Measurements from ENCODE around the gene OSM.

Gene OSM

DNA sequence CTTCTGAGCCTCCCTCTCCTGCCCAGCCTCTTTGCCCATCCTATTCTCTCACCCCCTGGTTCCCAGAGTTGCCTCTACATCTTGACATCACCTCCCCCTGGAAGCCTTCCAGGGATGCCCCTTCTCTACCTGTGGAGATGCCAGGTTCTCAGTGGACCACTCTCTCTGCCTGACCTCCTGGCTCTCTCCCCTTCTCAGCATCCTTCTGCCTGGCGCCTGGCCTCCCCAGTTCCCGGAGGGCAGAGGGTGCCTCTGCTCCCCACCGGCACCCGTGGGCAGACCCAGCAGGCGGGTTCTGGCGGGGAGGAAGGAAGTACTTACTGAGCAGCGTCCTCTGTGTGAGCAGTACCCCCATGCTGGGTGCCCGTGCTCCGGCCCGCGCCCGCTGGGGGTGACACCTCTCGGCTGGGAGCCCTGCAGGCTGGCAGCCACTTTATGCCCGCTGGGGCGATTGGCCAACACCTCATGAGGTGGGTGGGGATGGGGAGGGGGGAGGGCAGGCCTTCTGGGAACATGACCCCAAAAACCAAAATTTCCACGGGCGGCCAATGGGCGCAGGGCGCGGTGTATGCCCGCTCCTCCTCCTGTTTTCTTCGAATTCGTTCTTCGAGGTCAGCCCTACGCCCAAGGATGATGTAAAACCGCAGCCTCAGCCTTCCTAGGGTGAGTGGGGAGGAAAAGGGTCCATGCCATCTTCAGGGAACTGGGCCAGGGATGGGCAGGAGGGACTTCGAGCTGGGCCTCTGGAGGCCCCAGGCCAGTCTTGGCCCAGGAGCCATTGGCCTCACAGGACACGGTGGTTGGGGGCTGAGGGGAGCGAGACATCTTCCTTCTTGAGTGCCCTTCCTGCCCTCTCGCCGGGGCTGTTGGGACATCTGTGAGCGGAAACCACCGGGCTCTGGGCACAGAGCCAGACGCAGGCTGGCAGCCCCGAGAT, at the start of gene OSM:
TSS of gene OSM (minus strand) at position 407 of the 937 bp plus-strand sequence. CDS start at position 355, 52 bp downstream.
- CTCF ChIA-PET = no interaction called here
- TF ChIP-seq NFRKB (IDR thresholded peaks at IDR 0.05) (no peak), FOXA1 (IDR thresholded peaks at IDR 0.05) (no peak), ARNT (IDR thresholded peaks at IDR 0.05) (no peak), HDGF (IDR thresholded peaks at IDR 0.05; ENCODE audit: borderline replicate concordance) (no peak), FOXM1 (IDR thresholded peaks at IDR 0.05; ENCODE audit: borderline replicate concordance) (no peak), SP1 (IDR thresholded peaks at IDR 0.05) (no peak), FOXK2 (IDR thresholded peaks at IDR 0.05) (no peak), LEF1 (IDR thresholded peaks at IDR 0.05; ENCODE audit: borderline replicate concordance) (no peak)
- POLR2A ChIA-PET = no interaction called here
- DNase-seq (ENCODE audit: extremely low spot score) = no peak

DNA sequence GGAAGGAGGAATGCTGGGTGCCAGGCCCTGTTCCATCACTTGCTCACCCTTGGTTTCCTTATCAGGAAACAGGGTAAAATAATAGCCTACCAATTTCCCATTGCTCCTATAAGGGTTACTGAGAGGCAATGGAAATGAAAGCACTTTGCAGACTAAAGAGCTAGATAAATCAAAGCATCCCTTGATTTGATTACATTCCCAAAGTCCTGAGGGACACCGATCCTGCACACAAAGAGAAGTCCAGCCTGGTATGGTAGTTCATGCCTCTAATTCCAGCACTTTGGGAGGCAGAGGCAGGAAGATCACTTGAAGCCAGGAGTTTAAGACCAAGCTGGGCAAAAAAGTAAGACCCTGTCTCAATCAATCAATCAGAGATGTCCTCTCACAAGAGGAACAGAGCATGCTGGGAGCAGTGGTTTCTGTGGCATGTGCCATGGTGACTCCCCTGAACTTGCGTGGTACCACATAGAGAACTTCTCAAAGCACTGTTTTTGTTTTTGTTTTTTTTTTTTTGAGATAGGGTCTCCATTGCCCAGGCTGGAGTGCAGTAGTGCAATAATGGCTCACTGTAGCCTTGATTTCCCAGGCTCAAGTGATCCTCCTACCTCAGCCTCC, 49.4 kb upstream of the OSM start:
- ChIA-PET POLR2A (interaction anchor here (0.7 to 1.6 kb wide), 2 partner anchors 11 to 12 kb away, joined by 3 to 6 read pairs; partner anchors contain the start of gene TBC1D10A), CTCF (no interaction called here)
- no peak for DNase-seq (ENCODE audit: extremely low spot score)
- TF ChIP-seq FOXA1 (IDR thresholded peaks at IDR 0.05) (no peak), BHLHE40 (IDR thresholded peaks at IDR 0.05; ENCODE audit: borderline replicate concordance) (no peak), ARNT (IDR thresholded peaks at IDR 0.05) (no peak), FOXM1 (IDR thresholded peaks at IDR 0.05; ENCODE audit: borderline replicate concordance) (no peak), SP1 (IDR thresholded peaks at IDR 0.05) (no peak), SUZ12 (IDR thresholded peaks at IDR 0.05) (no peak), LEF1 (IDR thresholded peaks at IDR 0.05; ENCODE audit: borderline replicate concordance) (no peak), HDGF (IDR thresholded peaks at IDR 0.05; ENCODE audit: borderline replicate concordance) (no peak), L3MBTL2 (conservative IDR thresholded peaks at IDR 0.05) (no peak), ELF4 (IDR thresholded peaks at IDR 0.05) (no peak), CTBP1 (IDR thresholded peaks at IDR 0.05; ENCODE audit: borderline replicate concordance) (no peak), ZNF384 (IDR thresholded peaks at IDR 0.05) (no peak)
- TF ChIP-seq, protein P1, sequence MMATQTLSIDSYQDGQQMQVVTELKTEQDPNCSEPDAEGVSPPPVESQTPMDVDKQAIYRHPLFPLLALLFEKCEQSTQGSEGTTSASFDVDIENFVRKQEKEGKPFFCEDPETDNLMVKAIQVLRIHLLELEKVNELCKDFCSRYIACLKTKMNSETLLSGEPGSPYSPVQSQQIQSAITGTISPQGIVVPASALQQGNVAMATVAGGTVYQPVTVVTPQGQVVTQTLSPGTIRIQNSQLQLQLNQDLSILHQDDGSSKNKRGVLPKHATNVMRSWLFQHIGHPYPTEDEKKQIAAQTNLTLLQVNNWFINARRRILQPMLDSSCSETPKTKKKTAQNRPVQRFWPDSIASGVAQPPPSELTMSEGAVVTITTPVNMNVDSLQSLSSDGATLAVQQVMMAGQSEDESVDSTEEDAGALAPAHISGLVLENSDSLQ (IDR thresholded peaks at IDR 0.05) = no peak

DNA sequence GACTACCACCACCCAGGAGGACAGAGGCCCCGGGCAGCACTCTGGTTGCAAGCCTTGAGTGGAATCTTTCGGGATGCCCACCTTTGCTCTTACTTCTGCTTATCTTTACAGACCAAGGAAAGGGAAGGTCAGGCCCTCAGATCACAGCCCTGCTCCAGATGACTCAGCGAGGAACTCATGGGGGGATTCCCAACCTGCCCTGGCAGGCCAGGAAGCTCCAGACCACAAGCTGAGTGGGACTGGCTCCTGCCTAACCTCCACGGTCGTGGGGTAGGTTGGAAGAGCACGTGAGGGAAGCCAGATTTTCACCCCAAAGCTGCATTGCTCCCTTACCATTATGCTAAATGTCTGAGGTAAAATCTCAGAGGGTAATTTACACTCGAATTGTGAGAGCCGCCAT, 48.3 kb upstream of the OSM start:
- DNase-seq (ENCODE audit: extremely low spot score) = no peak
- ChIA-PET POLR2A (interaction anchor here (1.5 to 1.6 kb wide), 2 partner anchors 12 to 42 kb away, joined by 4 to 6 read pairs; partner anchors contain the start of genes CCDC157, SF3A1 and TBC1D10A), CTCF (interaction anchor here (0.6 to 1.1 kb wide), 2 partner anchors 23 to 27 kb away, joined by 3 read pairs; no protein-coding TSS in a partner anchor)
- TF ChIP-seq HDGF (IDR thresholded peaks at IDR 0.05; ENCODE audit: borderline replicate concordance) (no peak), LEF1 (IDR thresholded peaks at IDR 0.05; ENCODE audit: borderline replicate concordance) (no peak), NFRKB (IDR thresholded peaks at IDR 0.05) (no peak), ELF4 (IDR thresholded peaks at IDR 0.05) (no peak), BHLHE40 (IDR thresholded peaks at IDR 0.05; ENCODE audit: borderline replicate concordance) (no peak), CTBP1 (IDR thresholded peaks at IDR 0.05; ENCODE audit: borderline replicate concordance) (no peak), ZNF384 (IDR thresholded peaks at IDR 0.05) (no peak), SUZ12 (IDR thresholded peaks at IDR 0.05) (no peak)

DNA sequence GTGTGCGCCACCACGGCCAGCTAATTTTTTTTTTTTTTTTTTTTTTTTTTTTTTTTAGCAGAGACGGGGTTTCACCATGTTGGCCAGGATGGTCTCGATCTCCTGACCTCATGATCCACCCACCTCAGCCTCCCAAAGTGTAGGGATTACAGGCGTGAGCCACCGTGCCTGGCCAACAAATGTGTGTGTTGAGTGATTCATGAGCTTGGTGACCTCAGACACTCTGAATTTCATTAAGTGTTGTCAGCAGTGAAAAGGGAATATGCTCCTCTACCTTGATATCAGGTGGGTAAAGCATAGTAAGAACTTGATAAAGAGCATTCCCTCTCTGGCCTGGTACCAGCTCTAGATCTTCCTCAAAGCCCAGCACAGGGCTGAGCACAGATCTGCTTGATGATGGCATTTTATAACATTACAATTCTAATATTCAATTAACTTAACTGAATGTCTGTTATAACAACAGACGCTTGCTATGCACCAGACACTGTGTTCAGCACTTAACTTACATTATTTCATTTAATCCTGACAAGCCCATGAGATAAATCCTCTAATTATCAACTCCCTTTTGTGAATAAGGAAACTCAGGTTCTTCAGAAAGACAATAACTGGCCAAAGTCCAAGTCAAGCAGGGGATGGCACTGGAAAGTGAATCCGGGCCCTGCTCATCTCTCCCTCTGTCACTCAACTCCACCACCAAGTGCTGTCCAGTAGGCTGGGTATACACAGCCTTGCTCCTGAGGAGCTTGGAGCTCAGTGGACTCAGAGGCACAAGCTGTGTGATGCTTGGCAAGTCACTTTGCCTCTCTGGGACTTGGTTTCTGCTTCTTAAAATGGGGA, 47.1 kb upstream of the OSM start:
- TF ChIP-seq, protein P1 (IDR thresholded peaks at IDR 0.05) = no peak
- TF ChIP-seq SP1 (IDR thresholded peaks at IDR 0.05) = no peak
- no peak for TF ChIP-seq FOXA1 (IDR thresholded peaks at IDR 0.05)
- no peak for TF ChIP-seq BHLHE40 (IDR thresholded peaks at IDR 0.05; ENCODE audit: borderline replicate concordance)
- no peak for TF ChIP-seq FOXK2 (IDR thresholded peaks at IDR 0.05)
- no peak for TF ChIP-seq HDGF (IDR thresholded peaks at IDR 0.05; ENCODE audit: borderline replicate concordance)
- no peak for TF ChIP-seq NFRKB (IDR thresholded peaks at IDR 0.05)
- no peak for TF ChIP-seq FOXM1 (IDR thresholded peaks at IDR 0.05; ENCODE audit: borderline replicate concordance)
- no peak for TF ChIP-seq SUZ12 (IDR thresholded peaks at IDR 0.05)
- no peak for DNase-seq (ENCODE audit: extremely low spot score)
- ChIA-PET POLR2A (interaction anchor here (0.6 to 1.5 kb wide), 3 partner anchors 13 to 1491 kb away, joined by 3 to 4 read pairs (median 4); partner anchors contain the start of genes CCDC157, SF3A1 and TBC1D10A), CTCF (no interaction called here)

DNA sequence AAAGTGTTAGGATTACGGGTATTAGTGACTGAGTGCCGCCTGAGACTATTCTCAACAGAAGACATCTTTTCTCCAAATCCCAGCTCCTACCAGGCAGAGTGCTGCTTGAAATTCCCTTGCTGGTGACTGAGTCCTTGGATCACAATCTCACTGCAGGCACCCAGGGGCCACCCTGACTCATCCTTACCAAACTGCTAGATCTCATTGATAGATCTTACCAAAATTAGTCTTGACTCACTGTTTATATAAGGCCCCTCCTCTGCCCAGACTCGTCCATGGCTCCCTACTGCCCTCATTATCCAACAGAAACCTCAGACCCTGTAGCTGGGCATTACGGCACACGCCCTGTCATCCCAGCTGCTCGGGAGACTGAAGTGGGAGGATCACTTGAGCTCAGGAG, 45.4 kb upstream of the OSM start:
- ChIA-PET CTCF (interaction anchor here (1.0 kb wide), 1 partner anchor 9 kb away, joined by 3 read pairs; no protein-coding TSS in a partner anchor), POLR2A (no interaction called here)
- no peak for TF ChIP-seq ARNT (IDR thresholded peaks at IDR 0.05)
- no peak for TF ChIP-seq CTBP1 (IDR thresholded peaks at IDR 0.05; ENCODE audit: borderline replicate concordance)
- TF ChIP-seq FOXM1 (IDR thresholded peaks at IDR 0.05; ENCODE audit: borderline replicate concordance) = no peak
- no peak for TF ChIP-seq SUZ12 (IDR thresholded peaks at IDR 0.05)
- TF ChIP-seq LEF1 (IDR thresholded peaks at IDR 0.05; ENCODE audit: borderline replicate concordance) = no peak
- no peak for TF ChIP-seq NFRKB (IDR thresholded peaks at IDR 0.05)
- TF ChIP-seq FOXA1 (IDR thresholded peaks at IDR 0.05) = no peak
- no peak for TF ChIP-seq HDGF (IDR thresholded peaks at IDR 0.05; ENCODE audit: borderline replicate concordance)
- TF ChIP-seq, protein P1 (IDR thresholded peaks at IDR 0.05) = no peak
- no peak for TF ChIP-seq FOXK2 (IDR thresholded peaks at IDR 0.05)
- TF ChIP-seq L3MBTL2 (conservative IDR thresholded peaks at IDR 0.05) = no peak
- no peak for TF ChIP-seq ELF4 (IDR thresholded peaks at IDR 0.05)
- no peak for TF ChIP-seq SP1 (IDR thresholded peaks at IDR 0.05)
- TF ChIP-seq ZNF384 (IDR thresholded peaks at IDR 0.05) = no peak
- no peak for TF ChIP-seq BHLHE40 (IDR thresholded peaks at IDR 0.05; ENCODE audit: borderline replicate concordance)
- DNase-seq (ENCODE audit: extremely low spot score) = no peak

Measured in HEK293T (cell line).